Psoas muscle (tissue), 8 donors: ENCODE data around the gene KPNA1. TPM values are rescaled to one million over a fixed set of nuclear protein-coding genes. Genes with fewer than 3 reads are reported as not detected.

Experiments used
- ATAC-seq, 4 donors: fragments of 200-7000 bp; cut with Tn5 transposase; one replicate each; pipeline ENCODE4 v1.9.1; 2020; ENCODE audit warnings: moderate library complexity in 3 of 4, mild to moderate bottlenecking in 2 of 4
- DNase-seq, 2 donors: peaks; one replicate each; pipeline ENCODE4 v3.0.0-alpha.2; 2020
- H3K27ac ChIP-seq: fragments of 200-600 bp; one replicate; pipeline ENCODE4 v1.8.0; 2022
- H3K27me3 ChIP-seq, 3 donors: fragments of 200-600 bp in 1 of 3; one replicate each; pipeline versions ENCODE4 v1.6.1 to v1.8.0; 2013 to 2022; ENCODE audit warnings: low read length in 2 of 3, mild to moderate bottlenecking in 2 of 3, moderate library complexity in 1 of 3; ENCODE audit not compliant: insufficient read depth in 3 of 3
- H3K36me3 ChIP-seq, 2 donors: fragments of 200-600 bp in 1 of 2; one replicate each; pipeline versions ENCODE4 v1.6.1 to v1.8.0; 2013 to 2022; ENCODE audit warnings: low read depth in 1 of 2, mild to moderate bottlenecking in 1 of 2, moderate library complexity in 1 of 2; ENCODE audit not compliant: insufficient read depth in 1 of 2
- H3K4me1 ChIP-seq: fragments of 200-600 bp; one replicate; pipeline ENCODE4 v1.8.0; 2022
- H3K4me3 ChIP-seq: fragments of 200-600 bp; one replicate; pipeline ENCODE4 v1.8.0; 2022; ENCODE audit warnings: mild to moderate bottlenecking
- H3K9me3 ChIP-seq: fragments of 200-600 bp; one replicate; pipeline ENCODE4 v1.8.0; 2022
- CTCF ChIP-seq: fragments of 200-600 bp; IDR thresholded peaks from one replicate; pipeline ENCODE4 v1.8.0; 2022; ENCODE audit warnings: antibody characterized with exemption
- WGBS, 3 donors: extraction: QIAGEN DNeasy Blood & Tissue Kit; methylation state at CpG; one replicate each; pipeline versions ENCODE4 v1.1.6 to v1.1.7; 2013; 5-methylcytosine and 5-hydroxymethylcytosine counted together
- intact Hi-C, 2 donors: fragments of 100-400 bp; cut with DNase I; formaldehyde crosslinking; loops; one replicate each; pipeline versions ENCODE4 v1.11.0 to v1.14.2; 2022
- polyA plus RNA-seq, 3 donors: library from polyadenylated mRNA; stranded (reverse); fragments of 200-250 nt; gene quantifications; one replicate each; pipeline ENCODE4 v1.2.3, GENCODE V29; 2013
- total RNA-seq, 4 donors: library from RNA; stranded (reverse); fragmentation: NEBNext Ultra II Directional in 2 of 4; extraction: Animal tissue kit (Norgen Biotek cat#: 25700) in 2 of 4; gene quantifications; one replicate each; pipeline versions ENCODE4 v1.2.1 to v1.2.4, GENCODE V29; 2021 to 2023
- donor health status: healthy with polysubstance abuse.
- donor health status: DM: no; HTN: no; CAD: no; lungs with moderate emphysema.
- donor health status: Bipolar disorder and iron deficiency.
- donor health status: healthy.
- donor health status: DM: yes; HTN: yes; CAD: no.
- donor health status: DM: no; HTN: no; CAD: no.
- donor health status: DM: no; HTN: no; CAD: no.
- donor health status: DM: yes; HTN: yes; CAD: no.

KPNA1 gene
- total and polyA plus RNA-seq, 7 donors: 39.5 to 263 (median 180) TPM

GRCh38 chr3:122409446-122409845 is 105.3 kb downstream of the KPNA1 start:
- WGBS, 3 donors: 72 to 79% (median 76%) methylated on average over 6 of the region's 6 CpGs
- no peak for ATAC-seq
- TF ChIP-seq CTCF: no peak
- Histone ChIP-seq H3K4me3 (no peak overlapping the region), H3K36me3 (peaks cover 5 to 52% of the 10 kb centered on the region in 2 donors), H3K4me1 (peaks cover 39% of the 10 kb centered on the region), H3K27ac (no peak overlapping the region), H3K27me3 (no peaks in the 10 kb centered on the region), H3K9me3 (no peaks in the 10 kb centered on the region)
- intact Hi-C loops: no loop called here
- no peak for DNase-seq

- Histone ChIP-seq H3K4me3 (no peak overlapping the region), H3K27me3 (no peaks in the 10 kb centered on the region), H3K27ac (no peak overlapping the region), H3K4me1 (peaks cover 29% of the 10 kb centered on the region), H3K9me3 (no peaks in the 10 kb centered on the region), H3K36me3 (peaks cover 5 to 67% of the 10 kb centered on the region in 2 donors)
- TF ChIP-seq CTCF: no peak
- 87 to 94% (median 90%) methylated on average over 1 of the region's 1 CpG for WGBS, 3 donors
- intact Hi-C loops: no loop called here
- ATAC-seq: no peak
- DNase-seq: no peak
These were observed 106.8 kb downstream of the KPNA1 start for GRCh38 chr3:122407946-122408345.

GRCh38 chr3:122406198-122406597 is 108.5 kb downstream of the KPNA1 start:
- ATAC-seq: peak; percentile 75 to 88 (median 87)

GRCh38 chr3:122405015-122405414 is 109.7 kb downstream of the KPNA1 start:
- H3K27me3 ChIP-seq: no peaks in the 10 kb centered on the region
- DNase-seq (no peak), ATAC-seq (peak; percentile 86 to 90 (median 87))
- no peak for TF ChIP-seq CTCF
- H3K36me3 ChIP-seq: peaks cover 3 to 54% of the 10 kb centered on the region in 2 donors
- H3K4me3 ChIP-seq: no peak overlapping the region
- H3K9me3 ChIP-seq: no peaks in the 10 kb centered on the region
- H3K4me1 ChIP-seq: peaks cover 29% of the 10 kb centered on the region
- peak overlapping the region; percentile 93 for H3K27ac ChIP-seq
- intact Hi-C loops: no loop called here
- 51 to 61% (median 57%) methylated on average over 3 of the region's 3 CpGs for WGBS, 3 donors

More at GRCh38 chr3:122406198-122406597, 108.5 kb downstream of the KPNA1 start:
- Histone ChIP-seq H3K36me3 (peaks cover 5 to 66% of the 10 kb centered on the region in 2 donors), H3K27me3 (no peaks in the 10 kb centered on the region), H3K4me1 (peaks cover 29% of the 10 kb centered on the region), H3K9me3 (no peaks in the 10 kb centered on the region), H3K4me3 (no peak overlapping the region), H3K27ac (peak overlapping the region; percentile 93)
- no peak for DNase-seq
- WGBS, 3 donors: 75 to 88% (median 82%) methylated on average over 4 of the region's 4 CpGs
- intact Hi-C loops: no loop called here
- no peak for TF ChIP-seq CTCF

GRCh38 chr3:122403489-122403888 is 111.2 kb downstream of the KPNA1 start:
- peaks cover 2 to 40% of the 10 kb centered on the region in 2 donors for H3K36me3 ChIP-seq
- H3K27ac ChIP-seq: peak overlapping the region; percentile 93
- no peaks in the 10 kb centered on the region for H3K27me3 ChIP-seq
- DNase-seq: no peak
- H3K9me3 ChIP-seq: no peaks in the 10 kb centered on the region
- ATAC-seq: no peak
- no peak for TF ChIP-seq CTCF
- peaks cover 29% of the 10 kb centered on the region for H3K4me1 ChIP-seq
- intact Hi-C loops: no loop called here
- WGBS, 3 donors: 90 to 94% (median 93%) methylated on average over 6 of the region's 6 CpGs
- H3K4me3 ChIP-seq: no peak overlapping the region
